ENCODE measurements around the gene MMP24.

GRCh38 chr20:35283441-35284266 is 57.2 kb downstream of the MMP24 start:
- TF ChIP-seq CTCF (IDR thresholded peaks at IDR 0.05; ENCODE audit: insufficient read depth, low read depth, low read length) (no peak), EZH2 (IDR thresholded peaks at IDR 0.05; ENCODE audit: insufficient read depth, low read length) (no peak)
